T-helper 17 cell (primary cell): Measurements from ENCODE around the gene FAR2. TPM values are rescaled to one million over a fixed set of nuclear protein-coding genes. Genes with fewer than 3 reads are reported as not detected.
"Not testable (repeated sequence)": the region's sequence is repeated elsewhere in the genome, so short reads cannot be mapped to it uniquely, and the experiment has no call there.

Experiments used
- ATAC-seq: fragments of 150-1000 bp; cut with Tn5 transposase; 2 replicates; pipeline ENCODE4 v1.10.0; 2021; ENCODE audit warnings: mild to moderate bottlenecking, moderate library complexity
- DNase-seq, 3 donors: peaks; one replicate each; pipeline versions ENCODE4 v3.0.0 to v3.0.0-alpha.2; 2020 to 2021
- H3K9me3 ChIP-seq: one replicate; pipeline ENCODE4 v1.7.0; 2013; ENCODE audit warnings: low read length, mild to moderate bottlenecking; ENCODE audit not compliant: control insufficient read depth, poor library complexity, severe bottlenecking
- H3K27ac Mint-ChIP-seq: one replicate; pipeline ENCODE4 v1.8.0; 2022; ENCODE audit warnings: mild to moderate bottlenecking, moderate library complexity, mixed read lengths
- H3K27me3 Mint-ChIP-seq: one replicate; pipeline ENCODE4 v1.8.0; 2022; ENCODE audit warnings: mixed read lengths
- H3K36me3 Mint-ChIP-seq: one replicate; pipeline ENCODE4 v1.8.0; 2022; ENCODE audit warnings: low read depth, mixed read lengths
- H3K4me1 Mint-ChIP-seq: one replicate; pipeline ENCODE4 v1.8.0; 2022; ENCODE audit warnings: mild to moderate bottlenecking, mixed read lengths
- H3K4me3 Mint-ChIP-seq: one replicate; pipeline ENCODE4 v1.8.0; 2022; ENCODE audit warnings: mild to moderate bottlenecking, moderate library complexity, mixed read lengths
- total RNA-seq, 4 donors: library from RNA in 2 of 4; stranded (reverse) in 2 of 4; gene quantifications; one replicate each; pipeline ENCODE4 v1.2.3 and lab custom pipeline; 2022 to 2026

FAR2 gene
- total RNA-seq, 2 donors from 2014 or later: 6.6 to 8.5 TPM

GRCh38 chr12:29160230-29160629, 11.2 kb downstream of the FAR2 start:
- no peak overlapping the region for H3K4me3 Mint-ChIP-seq
- H3K4me1 Mint-ChIP-seq: peaks cover 22% of the 10 kb centered on the region
- DNase-seq (no peak), ATAC-seq (peak; percentile 47)
- no peaks in the 10 kb centered on the region for H3K9me3 ChIP-seq
- peak overlapping the region; percentile 16 for H3K27ac Mint-ChIP-seq
- no peaks in the 10 kb centered on the region for H3K36me3 Mint-ChIP-seq
- no peaks in the 10 kb centered on the region for H3K27me3 Mint-ChIP-seq

- no peaks in the 10 kb centered on the region for H3K9me3 ChIP-seq
- peaks cover 29% of the 10 kb centered on the region for H3K4me1 Mint-ChIP-seq
- H3K27ac Mint-ChIP-seq: peak overlapping the region; percentile 75
- peaks cover 2% of the 10 kb centered on the region for H3K36me3 Mint-ChIP-seq
- ATAC-seq: no peak
- H3K4me3 Mint-ChIP-seq: no peak overlapping the region
- DNase-seq: no peak
- H3K27me3 Mint-ChIP-seq: no peaks in the 10 kb centered on the region
Observed at GRCh38 chr12:29163146-29163545, 14.1 kb downstream of the FAR2 start.

GRCh38 chr12:29164477-29165393, 15.7 kb downstream of the FAR2 start:
- DNase-seq (no peak), ATAC-seq (peak; percentile 91)
- H3K4me3 Mint-ChIP-seq: no peak overlapping the region
- no peaks in the 10 kb centered on the region for H3K27me3 Mint-ChIP-seq
- peaks cover 26% of the 10 kb centered on the region for H3K4me1 Mint-ChIP-seq
- peaks cover 2% of the 10 kb centered on the region for H3K36me3 Mint-ChIP-seq
- H3K9me3 ChIP-seq: no peaks in the 10 kb centered on the region
- peak overlapping the region; percentile 75 for H3K27ac Mint-ChIP-seq

- H3K9me3 ChIP-seq: no peaks in the 10 kb centered on the region
- H3K36me3 Mint-ChIP-seq: peaks cover 7% of the 10 kb centered on the region
- peaks cover 23% of the 10 kb centered on the region for H3K4me1 Mint-ChIP-seq
- no peaks in the 10 kb centered on the region for H3K27me3 Mint-ChIP-seq
- H3K27ac Mint-ChIP-seq: no peak overlapping the region
- no peak overlapping the region for H3K4me3 Mint-ChIP-seq
- ATAC-seq: no peak
- no peak for DNase-seq
Observed at GRCh38 chr12:29167445-29167844, 18.4 kb downstream of the FAR2 start.

- no peaks in the 10 kb centered on the region for H3K9me3 ChIP-seq
Observed at GRCh38 chr12:29167988-29168387, 18.9 kb downstream of the FAR2 start.

GRCh38 chr12:29169978-29170377, 20.9 kb downstream of the FAR2 start:
- H3K27me3 Mint-ChIP-seq, ATAC-seq, H3K36me3 Mint-ChIP-seq, H3K4me3 Mint-ChIP-seq, DNase-seq, H3K9me3 ChIP-seq, H3K27ac Mint-ChIP-seq: not testable (repeated sequence)
- H3K4me1 Mint-ChIP-seq: peaks cover 11% of the 10 kb centered on the region

More at GRCh38 chr12:29167988-29168387, 18.9 kb downstream of the FAR2 start:
- peaks cover 7% of the 10 kb centered on the region for H3K36me3 Mint-ChIP-seq
- H3K4me3 Mint-ChIP-seq: no peak overlapping the region
- H3K4me1 Mint-ChIP-seq: peaks cover 23% of the 10 kb centered on the region
- no peak for DNase-seq
- H3K27me3 Mint-ChIP-seq: no peaks in the 10 kb centered on the region
- ATAC-seq: no peak
- no peak overlapping the region for H3K27ac Mint-ChIP-seq

- H3K27ac Mint-ChIP-seq, H3K36me3 Mint-ChIP-seq, H3K4me3 Mint-ChIP-seq, H3K9me3 ChIP-seq, DNase-seq, H3K27me3 Mint-ChIP-seq, ATAC-seq: not testable (repeated sequence)
- peaks cover 11% of the 10 kb centered on the region for H3K4me1 Mint-ChIP-seq
Observed at GRCh38 chr12:29170478-29171084, 21.5 kb downstream of the FAR2 start.

GRCh38 chr12:29171421-29172258, 22.6 kb downstream of the FAR2 start:
- DNase-seq: no peak
- H3K27ac Mint-ChIP-seq: no peak overlapping the region
- H3K9me3 ChIP-seq: no peaks in the 10 kb centered on the region
- H3K4me1 Mint-ChIP-seq: peaks cover 8% of the 10 kb centered on the region
- H3K27me3 Mint-ChIP-seq: no peaks in the 10 kb centered on the region
- ATAC-seq: no peak
- H3K36me3 Mint-ChIP-seq: peaks cover 7% of the 10 kb centered on the region
- H3K4me3 Mint-ChIP-seq: no peak overlapping the region

- no peak overlapping the region for H3K4me3 Mint-ChIP-seq
- H3K27me3 Mint-ChIP-seq: no peaks in the 10 kb centered on the region
Observed at GRCh38 chr12:29176941-29177340, 27.9 kb downstream of the FAR2 start.

GRCh38 chr12:29182247-29182646, 33.2 kb downstream of the FAR2 start:
- not testable (repeated sequence) for H3K9me3 ChIP-seq, H3K4me3 Mint-ChIP-seq, H3K4me1 Mint-ChIP-seq, ATAC-seq, H3K27me3 Mint-ChIP-seq, H3K36me3 Mint-ChIP-seq, DNase-seq, H3K27ac Mint-ChIP-seq

More at GRCh38 chr12:29176941-29177340, 27.9 kb downstream of the FAR2 start:
- H3K4me1 Mint-ChIP-seq: peaks cover 3% of the 10 kb centered on the region
- H3K27ac Mint-ChIP-seq: no peak overlapping the region
- H3K36me3 Mint-ChIP-seq: peaks cover 5% of the 10 kb centered on the region
- no peaks in the 10 kb centered on the region for H3K9me3 ChIP-seq
- DNase-seq (no peak), ATAC-seq (no peak)

GRCh38 chr12:29187756-29188155, 38.7 kb downstream of the FAR2 start:
- H3K36me3 Mint-ChIP-seq: peaks cover 4% of the 10 kb centered on the region
- no peaks in the 10 kb centered on the region for H3K4me1 Mint-ChIP-seq
- ATAC-seq: no peak
- H3K27me3 Mint-ChIP-seq: no peaks in the 10 kb centered on the region
- H3K4me3 Mint-ChIP-seq: no peak overlapping the region
- H3K9me3 ChIP-seq: no peaks in the 10 kb centered on the region
- no peak for DNase-seq
- no peak overlapping the region for H3K27ac Mint-ChIP-seq

- ATAC-seq: no peak
- Mint-ChIP-seq H3K27ac (no peak overlapping the region), H3K36me3 (peaks cover 4% of the 10 kb centered on the region)
Observed at GRCh38 chr12:29191267-29191850, 42.3 kb downstream of the FAR2 start.

GRCh38 chr12:29198901-29199300, 49.8 kb downstream of the FAR2 start:
- H3K36me3 Mint-ChIP-seq: peaks cover 2% of the 10 kb centered on the region
- ATAC-seq (no peak), DNase-seq (no peak)
- H3K4me3 Mint-ChIP-seq: no peak overlapping the region
- H3K4me1 Mint-ChIP-seq: peaks cover 5% of the 10 kb centered on the region
- no peaks in the 10 kb centered on the region for H3K27me3 Mint-ChIP-seq
- no peaks in the 10 kb centered on the region for H3K9me3 ChIP-seq
- no peak overlapping the region for H3K27ac Mint-ChIP-seq

More at GRCh38 chr12:29191267-29191850, 42.3 kb downstream of the FAR2 start:
- no peak for DNase-seq
- Mint-ChIP-seq H3K27me3 (no peaks in the 10 kb centered on the region), H3K4me1 (peaks cover 5% of the 10 kb centered on the region), H3K4me3 (no peak overlapping the region)
- no peaks in the 10 kb centered on the region for H3K9me3 ChIP-seq
